Ascending aorta (tissue), 2 donors: Measurements from ENCODE around the gene SF3A2. TPM values are rescaled to one million over a fixed set of nuclear protein-coding genes. Genes with fewer than 3 reads are reported as not detected.

ENCODE experiments used
- DNase-seq, 2 donors: peaks; one replicate each; pipeline ENCODE4 v3.0.0-alpha.2; 2019; ENCODE audit warnings: low spot score in 2 of 2
- H3K27ac ChIP-seq, 2 donors: fragments of 200-600 bp; sonication (generic); one replicate each; pipeline ENCODE4 v1.5.1; 2016 to 2017; ENCODE audit warnings: mild to moderate bottlenecking in 1 of 2
- H3K27me3 ChIP-seq: fragments of 200-600 bp; sonication (generic); one replicate; pipeline ENCODE4 v1.5.1; 2017
- H3K36me3 ChIP-seq, 2 donors: fragments of 200-600 bp; sonication (generic); one replicate each; pipeline ENCODE4 v1.5.1; 2016
- H3K4me1 ChIP-seq, 2 donors: fragments of 200-600 bp; sonication (generic); one replicate each; pipeline ENCODE4 v1.5.1; 2016 to 2017; ENCODE audit warnings: mild to moderate bottlenecking in 1 of 2
- H3K4me3 ChIP-seq, 2 donors: fragments of 200-600 bp; sonication (generic); one replicate each; pipeline ENCODE4 v1.5.1; 2016 to 2017; ENCODE audit warnings: mild to moderate bottlenecking in 1 of 2
- H3K9me3 ChIP-seq, 2 donors: fragments of 200-600 bp; sonication (generic); one replicate each; pipeline ENCODE4 v1.5.1; 2016
- CTCF ChIP-seq, 3 experiments: fragments of 200-600 bp in 2 of 3; fragments of 450-650 bp in 1 of 3; sonication (generic) in 2 of 3; IDR thresholded peaks; one replicate each; pipeline ENCODE4 v1.5.1; 2016 to 2019; ENCODE audit warnings: antibody characterized with exemption in 3 of 3, mild to moderate bottlenecking in 1 of 3, moderate library complexity in 1 of 3
- intact Hi-C: fragments of 100-400 bp; cut with DNase I; formaldehyde crosslinking; loops from one replicate; pipeline ENCODE4 v1.15.1; 2023
- total RNA-seq: library from RNA; depleted of rRNA; stranded (reverse); fragments of >200 nt; gene quantifications from one replicate; pipeline ENCODE4 v1.1.0, GENCODE V29; 2016

SF3A2 gene
- total RNA-seq, 1 donor from 2014 or later: 21.3 TPM

- H3K27ac ChIP-seq: no peak overlapping the region
- intact Hi-C loops: no loop called here
- H3K36me3 ChIP-seq: no peaks in the 10 kb centered on the region
- H3K9me3 ChIP-seq: no peaks in the 10 kb centered on the region
- H3K27me3 ChIP-seq: no peaks in the 10 kb centered on the region
- no peak for DNase-seq
- no peaks in the 10 kb centered on the region for H3K4me1 ChIP-seq
- H3K4me3 ChIP-seq: no peak overlapping the region
- TF ChIP-seq CTCF (IDR thresholded peaks at IDR 0.05): no peak
Measured at GRCh38 chr19:2259336-2259735, 22.7 kb downstream of the SF3A2 start.

- intact Hi-C loops: no loop called here
- no peaks in the 10 kb centered on the region for H3K36me3 ChIP-seq
- H3K27ac ChIP-seq: no peak overlapping the region
- no peak for TF ChIP-seq CTCF (IDR thresholded peaks at IDR 0.05)
- no peaks in the 10 kb centered on the region for H3K4me1 ChIP-seq
- H3K27me3 ChIP-seq: no peaks in the 10 kb centered on the region
- no peak overlapping the region for H3K4me3 ChIP-seq
- no peaks in the 10 kb centered on the region for H3K9me3 ChIP-seq
- DNase-seq: no peak
Measured at GRCh38 chr19:2260341-2260805, 23.7 kb downstream of the SF3A2 start.

- intact Hi-C loops: no loop called here
- H3K27ac ChIP-seq: no peak overlapping the region
- no peaks in the 10 kb centered on the region for H3K27me3 ChIP-seq
- H3K4me1 ChIP-seq: peaks cover 0 to 4% of the 10 kb centered on the region in 2 donors
- peak in 1 of 3 experiments; percentile 48 for TF ChIP-seq CTCF (IDR thresholded peaks at IDR 0.05)
- no peak overlapping the region for H3K4me3 ChIP-seq
- no peaks in the 10 kb centered on the region for H3K9me3 ChIP-seq
- H3K36me3 ChIP-seq: no peaks in the 10 kb centered on the region
- DNase-seq: no peak
Measured at GRCh38 chr19:2261438-2262172, 25.0 kb downstream of the SF3A2 start.

DNA sequence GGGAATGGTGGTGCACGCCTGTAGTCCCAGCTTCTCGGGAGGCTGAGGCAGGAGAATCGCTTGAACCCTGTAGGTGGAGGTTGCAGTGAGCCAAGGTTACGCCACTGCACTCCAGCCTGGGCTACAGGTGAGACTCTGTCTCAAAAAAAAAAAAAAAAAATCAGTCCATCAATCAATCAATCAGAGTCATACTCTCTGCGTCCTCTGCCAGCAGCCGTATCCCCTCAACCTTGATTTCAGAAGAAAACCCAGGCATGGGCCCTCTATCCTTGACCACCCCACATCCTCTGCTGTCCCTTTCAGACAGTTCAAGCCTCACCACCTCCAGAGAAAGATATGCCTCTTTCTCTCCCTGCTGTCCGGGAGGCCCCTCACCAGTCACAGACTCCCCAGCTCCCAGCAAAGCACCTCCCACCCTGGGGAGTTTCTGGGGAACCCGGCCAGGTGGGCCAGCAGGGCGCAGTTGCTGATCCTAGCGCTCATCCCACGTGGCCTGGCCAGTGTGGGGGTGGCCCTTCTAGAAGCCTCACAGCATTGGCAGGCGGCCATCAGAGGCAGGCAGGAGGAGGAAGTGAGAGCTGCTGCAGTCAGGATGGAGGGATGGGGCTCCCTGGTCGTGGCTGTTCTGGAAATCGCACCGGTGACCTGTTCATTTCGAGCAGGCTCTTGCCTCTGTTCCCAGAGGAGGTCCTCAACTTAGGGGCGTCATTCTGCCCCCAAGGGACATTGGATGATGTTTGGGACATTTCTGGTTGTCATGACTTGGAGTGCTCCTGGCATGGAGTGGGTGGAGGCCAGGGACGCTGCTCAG lies 29.8 kb downstream of the SF3A2 start:
- Histone ChIP-seq H3K27ac (peak overlapping the region; percentile 35 to 57), H3K36me3 (peaks cover 1 to 2% of the 10 kb centered on the region in 2 donors), H3K27me3 (no peaks in the 10 kb centered on the region), H3K4me1 (peaks cover 4 to 16% of the 10 kb centered on the region in 2 donors), H3K4me3 (peak overlapping the region in 1 of 2 donors; percentile 7), H3K9me3 (no peaks in the 10 kb centered on the region)
- no peak for TF ChIP-seq CTCF (IDR thresholded peaks at IDR 0.05)
- intact Hi-C loops: loop anchor here (5.0 kb wide), 2 partner anchors 99 to 371 kb away; no protein-coding TSS in a partner anchor
- peak; percentile 70 to 91 for DNase-seq

- H3K9me3 ChIP-seq: no peaks in the 10 kb centered on the region
- intact Hi-C loops: loop anchor here (5.0 kb wide), 2 partner anchors 101 to 369 kb away; no protein-coding TSS in a partner anchor
- H3K4me1 ChIP-seq: peaks cover 16 to 35% of the 10 kb centered on the region in 2 donors
- peak overlapping the region in 1 of 2 donors; percentile 99 for H3K27ac ChIP-seq
- no peaks in the 10 kb centered on the region for H3K27me3 ChIP-seq
- H3K36me3 ChIP-seq: peaks cover 19 to 20% of the 10 kb centered on the region in 2 donors
- no peak for TF ChIP-seq CTCF (IDR thresholded peaks at IDR 0.05)
- peak overlapping the region; percentile 95 to 96 for H3K4me3 ChIP-seq
- no peak for DNase-seq
Measured at GRCh38 chr19:2268480-2268830, 31.8 kb downstream of the SF3A2 start.
